NK-92 treated with Interleukin-12 subunit alpha and Interleukin-12 subunit beta, amount 100 ng/mL, for 24 hours (cell line): ENCODE results near the gene CDH4.

ENCODE experiments used
- DNase-seq: peaks from one replicate; lab custom pipeline; 2025; lab: John Stamatoyannopoulos, UW

The CDH4 gene

GRCh38 chr20:61719691-61720347 lies 467.8 kb downstream of the CDH4 start:
- no peak for DNase-seq

GRCh38 chr20:61720348-61720696 lies 468.3 kb downstream of the CDH4 start:
- DNase-seq, result no peak

- no peak for DNase-seq
These were observed 470.2 kb downstream of the CDH4 start for GRCh38 chr20:61722146-61722678.

- no peak for DNase-seq
These were observed 471.6 kb downstream of the CDH4 start for GRCh38 chr20:61723529-61724257.

- no peak for DNase-seq
These were observed 472.3 kb downstream of the CDH4 start for GRCh38 chr20:61724376-61724775.

- DNase-seq, result no peak
These were observed 473.1 kb downstream of the CDH4 start for GRCh38 chr20:61725145-61725544.

GRCh38 chr20:61725966-61726365 lies 473.9 kb downstream of the CDH4 start:
- no peak for DNase-seq

GRCh38 chr20:61726979-61727378 lies 474.9 kb downstream of the CDH4 start:
- no peak for DNase-seq

- no peak for DNase-seq
These were observed 475.7 kb downstream of the CDH4 start for GRCh38 chr20:61727761-61728160.

- no peak for DNase-seq
These were observed 476.3 kb downstream of the CDH4 start for GRCh38 chr20:61728326-61728725.

GRCh38 chr20:61728786-61729770 lies 477.0 kb downstream of the CDH4 start:
- DNase-seq, result no peak

GRCh38 chr20:61730631-61731362 lies 478.7 kb downstream of the CDH4 start:
- no peak for DNase-seq

- no peak for DNase-seq
These were observed 479.5 kb downstream of the CDH4 start for GRCh38 chr20:61731363-61732181.

GRCh38 chr20:61732511-61733210 lies 480.6 kb downstream of the CDH4 start:
- no peak for DNase-seq

- no peak for DNase-seq
These were observed 481.2 kb downstream of the CDH4 start for GRCh38 chr20:61733216-61733615.

GRCh38 chr20:61733891-61734732 lies 482.1 kb downstream of the CDH4 start:
- DNase-seq, result no peak

GRCh38 chr20:61734733-61735502 lies 482.9 kb downstream of the CDH4 start:
- DNase-seq, result no peak

- DNase-seq, result no peak
These were observed 483.4 kb downstream of the CDH4 start for GRCh38 chr20:61735503-61735785.
